Measurements from ENCODE around the gene DPP6.

The DPP6 gene

GRCh38 chr7:154903083-154903731, 851.0 kb downstream of the DPP6 start:
- no peak for DNase-seq (ENCODE audit: low read depth in 2 of 2, low spot score in 1 of 2)

GRCh38 chr7:154905146-154905545, 852.9 kb downstream of the DPP6 start:
- no peak for DNase-seq (ENCODE audit: low read depth in 2 of 2, low spot score in 1 of 2)

GRCh38 chr7:154905615-154906014, 853.4 kb downstream of the DPP6 start:
- no peak for DNase-seq (ENCODE audit: low read depth in 2 of 2, low spot score in 1 of 2)

- DNase-seq (ENCODE audit: low read depth in 2 of 2, low spot score in 1 of 2): no peak
These were observed 854.0 kb downstream of the DPP6 start for GRCh38 chr7:154906201-154906600.

GRCh38 chr7:154906736-154907355, 854.6 kb downstream of the DPP6 start:
- DNase-seq (ENCODE audit: low read depth in 2 of 2, low spot score in 1 of 2): no peak

- no peak for DNase-seq (ENCODE audit: low read depth in 2 of 2, low spot score in 1 of 2)
These were observed 855.7 kb downstream of the DPP6 start for GRCh38 chr7:154907651-154908620.

- DNase-seq (ENCODE audit: low read depth in 2 of 2, low spot score in 1 of 2): no peak
These were observed 857.3 kb downstream of the DPP6 start for GRCh38 chr7:154909241-154910105.

- no peak for DNase-seq (ENCODE audit: low read depth in 2 of 2, low spot score in 1 of 2)
These were observed 857.9 kb downstream of the DPP6 start for GRCh38 chr7:154910125-154910524.

- DNase-seq (ENCODE audit: low read depth in 2 of 2, low spot score in 1 of 2): no peak
These were observed 858.8 kb downstream of the DPP6 start for GRCh38 chr7:154910977-154911376.

GRCh38 chr7:154911411-154911810, 859.2 kb downstream of the DPP6 start:
- DNase-seq (ENCODE audit: low read depth in 2 of 2, low spot score in 1 of 2): no peak

GRCh38 chr7:154911862-154912455, 859.8 kb downstream of the DPP6 start:
- DNase-seq (ENCODE audit: low read depth in 2 of 2, low spot score in 1 of 2): no peak

- no peak for DNase-seq (ENCODE audit: low read depth in 2 of 2, low spot score in 1 of 2)
These were observed 860.9 kb downstream of the DPP6 start for GRCh38 chr7:154912871-154913637.

GRCh38 chr7:154913638-154914307, 861.6 kb downstream of the DPP6 start:
- peak; percentile 67 to 81 for DNase-seq (ENCODE audit: low read depth in 2 of 2, low spot score in 1 of 2)

- DNase-seq (ENCODE audit: low read depth in 2 of 2, low spot score in 1 of 2): no peak
These were observed 862.3 kb downstream of the DPP6 start for GRCh38 chr7:154914308-154914995.

- no peak for DNase-seq (ENCODE audit: low read depth in 2 of 2, low spot score in 1 of 2)
These were observed 862.8 kb downstream of the DPP6 start for GRCh38 chr7:154914996-154915380.

GRCh38 chr7:154915600-154915999, 863.4 kb downstream of the DPP6 start:
- no peak for DNase-seq (ENCODE audit: low read depth in 2 of 2, low spot score in 1 of 2)

GRCh38 chr7:154916381-154916780, 864.2 kb downstream of the DPP6 start:
- no peak for DNase-seq (ENCODE audit: low read depth in 2 of 2, low spot score in 1 of 2)

Measured in stimulated activated CD8-positive, alpha-beta memory T cell treated with anti-CD3 and anti-CD28 coated beads, Interleukin-4, amount 100 ng/mL, for 4 hours (primary cell).